ENCODE results near the gene HFM1. TPM values are rescaled to one million over a fixed set of nuclear protein-coding genes. Genes with fewer than 3 reads are reported as not detected.

The HFM1 gene
- total RNA-seq, 2 donors from 2014 or later, result 4.6 to 5.9 TPM

GRCh38 chr1:91282695-91283420 is 121.8 kb downstream of the HFM1 start:
- H3K4me1 ChIP-seq (ENCODE audit: control insufficient read depth, insufficient read depth, low read length), result no peaks in the 10 kb centered on the region
- H3K27me3 Mint-ChIP-seq (ENCODE audit: insufficient read depth), result no peaks in the 10 kb centered on the region
- H3K9me3 ChIP-seq (ENCODE audit: control insufficient read depth, low read length), result no peaks in the 10 kb centered on the region
- H3K27ac ChIP-seq (ENCODE audit: low read depth, low read length), result no peak overlapping the region
- no peak overlapping the region for H3K9ac ChIP-seq (ENCODE audit: extremely low read depth, low read length, poor library complexity, severe bottlenecking)
- no peak overlapping the region for H3K4me3 Mint-ChIP-seq
- peak; percentile 91 for TF ChIP-seq CTCF (conservative IDR thresholded peaks at IDR 0.05)
- WGBS, 2 experiments (ENCODE audit: insufficient coverage in 1 of 2, insufficient read length in 1 of 2), result 40 to 62% methylated on average over 3 to 6 of the region's 6 CpGs
- H3K36me3 ChIP-seq (ENCODE audit: control insufficient read depth, insufficient read depth, low read length), result no peaks in the 10 kb centered on the region
- peak overlapping the region; percentile 76 for H3K27ac Mint-ChIP-seq
- DNase-seq, result peak; percentile 81
- peaks cover 5% of the 10 kb centered on the region for H3K36me3 Mint-ChIP-seq (ENCODE audit: low read depth)
- no peaks in the 10 kb centered on the region for H3K27me3 ChIP-seq (ENCODE audit: control insufficient read depth, insufficient read depth, low read length, poor library complexity, severe bottlenecking)
- H3K4me3 ChIP-seq (ENCODE audit: low read length), result no peak overlapping the region
- peaks cover 6% of the 10 kb centered on the region for H3K9me3 Mint-ChIP-seq
- peaks cover 7% of the 10 kb centered on the region for H3K4me1 Mint-ChIP-seq

- Histone ChIP-seq H3K36me3 (ENCODE audit: control insufficient read depth, insufficient read depth, low read length) (no peaks in the 10 kb centered on the region), H3K4me3 (ENCODE audit: low read length) (no peak overlapping the region), H3K4me1 (ENCODE audit: control insufficient read depth, insufficient read depth, low read length) (no peaks in the 10 kb centered on the region), H3K9ac (ENCODE audit: extremely low read depth, low read length, poor library complexity, severe bottlenecking) (no peak overlapping the region), H3K9me3 (ENCODE audit: control insufficient read depth, low read length) (no peaks in the 10 kb centered on the region), H3K27ac (ENCODE audit: low read depth, low read length) (no peak overlapping the region), H3K27me3 (ENCODE audit: control insufficient read depth, insufficient read depth, low read length, poor library complexity, severe bottlenecking) (no peaks in the 10 kb centered on the region)
- Mint-ChIP-seq H3K27me3 (ENCODE audit: insufficient read depth) (no peaks in the 10 kb centered on the region), H3K36me3 (ENCODE audit: low read depth) (peaks cover 5% of the 10 kb centered on the region), H3K9me3 (peaks cover 4% of the 10 kb centered on the region), H3K4me1 (peaks cover 7% of the 10 kb centered on the region), H3K4me3 (no peak overlapping the region), H3K27ac (peak overlapping the region; percentile 27)
- WGBS, 2 experiments (ENCODE audit: insufficient coverage in 1 of 2, insufficient read length in 1 of 2), result 71 to 80% methylated on average over 5 to 6 of the region's 6 CpGs
- no peak for TF ChIP-seq CTCF (conservative IDR thresholded peaks at IDR 0.05)
- DNase-seq, result no peak
Observed at GRCh38 chr1:91281782-91282181, 122.9 kb downstream of the HFM1 start.

- H3K4me1 ChIP-seq (ENCODE audit: control insufficient read depth, insufficient read depth, low read length), result no peaks in the 10 kb centered on the region
- Mint-ChIP-seq H3K36me3 (ENCODE audit: low read depth) (no peaks in the 10 kb centered on the region), H3K4me3 (no peak overlapping the region), H3K4me1 (peaks cover 7% of the 10 kb centered on the region), H3K9me3 (no peaks in the 10 kb centered on the region), H3K27me3 (ENCODE audit: insufficient read depth) (no peaks in the 10 kb centered on the region), H3K27ac (no peak overlapping the region)
- WGBS, 2 experiments (ENCODE audit: insufficient coverage in 1 of 2, insufficient read length in 1 of 2), result 75% methylated on average over 1 of the region's 1 CpG; no CpG with 5 or more reads in 1 of the 2 experiments
- peak; percentile 69 for TF ChIP-seq CTCF (conservative IDR thresholded peaks at IDR 0.05)
- no peak overlapping the region for H3K9ac ChIP-seq (ENCODE audit: extremely low read depth, low read length, poor library complexity, severe bottlenecking)
- peak; percentile 43 for DNase-seq
- no peak overlapping the region for H3K27ac ChIP-seq (ENCODE audit: low read depth, low read length)
- H3K36me3 ChIP-seq (ENCODE audit: control insufficient read depth, insufficient read depth, low read length), result no peaks in the 10 kb centered on the region
- no peak overlapping the region for H3K4me3 ChIP-seq (ENCODE audit: low read length)
- no peaks in the 10 kb centered on the region for H3K9me3 ChIP-seq (ENCODE audit: control insufficient read depth, low read length)
- no peaks in the 10 kb centered on the region for H3K27me3 ChIP-seq (ENCODE audit: control insufficient read depth, insufficient read depth, low read length, poor library complexity, severe bottlenecking)
Observed at GRCh38 chr1:91278754-91279153, 125.9 kb downstream of the HFM1 start.

Measured in endodermal cell (in vitro differentiated cells).